Left ventricle myocardium inferior (tissue), 1 donor: Measurements from ENCODE around the gene ADPGK. TPM values are rescaled to one million over a fixed set of nuclear protein-coding genes. Genes with fewer than 3 reads are reported as not detected.

Source experiments
- DNase-seq: peaks from one replicate; pipeline ENCODE4 v3.0.0-alpha.2; 2020
- H3K27ac ChIP-seq: fragments of 200-600 bp; replicated peaks from 2 replicates; pipeline ENCODE4 v1.8.0; 2021
- H3K27me3 ChIP-seq: fragments of 200-600 bp; 2 replicates; pipeline ENCODE4 v1.8.0; 2021; ENCODE audit warnings: low read depth
- H3K36me3 ChIP-seq: fragments of 200-600 bp; 2 replicates; pipeline ENCODE4 v1.8.0; 2021
- H3K4me1 ChIP-seq: fragments of 200-600 bp; 2 replicates; pipeline ENCODE4 v1.8.0; 2021
- H3K4me3 ChIP-seq: fragments of 200-600 bp; 2 replicates; pipeline ENCODE4 v1.8.0; 2021; ENCODE audit warnings: mild to moderate bottlenecking, moderate library complexity
- H3K9me3 ChIP-seq: fragments of 200-600 bp; replicated peaks from 2 replicates; pipeline ENCODE4 v1.8.0; 2021
- intact Hi-C: fragments of 100-400 bp; cut with micrococcal nuclease; formaldehyde crosslinking; loops from one replicate; pipeline ENCODE4 v1.11.0; 2022
- total RNA-seq: library from RNA; stranded (reverse); fragmentation: NEBNext Ultra II Directional; extraction: Animal tissue kit (Norgen Biotek cat#: 25700); gene quantifications from one replicate; pipeline ENCODE4 v1.2.1, GENCODE V29; 2021
- TF ChIP-seq, protein P1 (sequence below): fragments of 200-600 bp; IDR thresholded peaks from 2 replicates; pipeline ENCODE4 v1.8.0; 2021; ENCODE audit warnings: antibody characterized with exemption, mild to moderate bottlenecking, borderline replicate concordance
- donor health status: DM: no; HTN: yes; CAD: no; lungs with severe emphysema.

Gene ADPGK
- total RNA-seq, 1 donor from 2014 or later = 9.1 TPM

DNA sequence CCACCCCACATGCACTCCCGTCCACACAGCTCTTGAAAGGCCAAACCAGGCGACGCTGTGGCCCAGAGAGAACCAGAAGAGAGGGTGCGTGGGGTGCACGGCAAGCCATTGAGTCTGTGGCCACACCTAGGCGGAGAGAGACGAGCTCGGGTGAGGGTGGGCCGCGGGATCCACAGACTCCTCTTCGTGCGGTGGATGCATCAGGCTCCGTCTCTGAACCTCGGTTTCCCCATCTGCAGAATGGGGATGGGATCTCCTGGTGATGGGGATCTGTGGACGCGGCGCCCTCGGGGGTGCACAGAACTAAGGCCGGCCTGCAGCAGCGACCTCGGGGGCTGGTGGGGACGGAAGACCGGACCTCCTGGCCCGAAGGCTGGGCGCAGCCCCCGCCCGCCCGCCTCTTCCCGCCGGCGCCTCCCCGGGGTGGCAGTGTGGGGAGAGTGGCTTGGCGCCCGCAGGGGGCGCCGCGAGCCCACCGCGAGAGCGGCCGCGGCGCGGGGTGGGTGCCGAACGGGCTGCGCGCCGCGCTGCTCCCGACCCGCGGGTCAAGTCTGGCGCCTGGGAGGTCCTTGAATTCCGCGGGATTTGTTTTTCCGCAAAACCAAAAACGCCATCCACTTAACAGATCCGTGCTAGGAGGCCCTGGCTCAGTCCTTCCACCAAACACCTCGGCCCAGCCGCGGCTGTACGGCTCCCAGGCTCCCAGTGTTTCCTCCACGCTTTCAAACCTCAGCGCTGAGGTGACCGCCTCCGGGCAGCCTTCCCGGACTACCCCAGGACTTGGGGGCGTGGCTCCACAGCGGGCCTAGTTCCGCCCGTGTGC, 13.2 kb upstream of the ADPGK start:
- Histone ChIP-seq H3K9me3 (no peaks in the 10 kb centered on the region), H3K27me3 (peaks cover 85% of the 10 kb centered on the region), H3K36me3 (no peaks in the 10 kb centered on the region), H3K27ac (no peak overlapping the region), H3K4me3 (peak overlapping the region; percentile 66), H3K4me1 (peaks cover 13% of the 10 kb centered on the region)
- TF ChIP-seq, protein P1, sequence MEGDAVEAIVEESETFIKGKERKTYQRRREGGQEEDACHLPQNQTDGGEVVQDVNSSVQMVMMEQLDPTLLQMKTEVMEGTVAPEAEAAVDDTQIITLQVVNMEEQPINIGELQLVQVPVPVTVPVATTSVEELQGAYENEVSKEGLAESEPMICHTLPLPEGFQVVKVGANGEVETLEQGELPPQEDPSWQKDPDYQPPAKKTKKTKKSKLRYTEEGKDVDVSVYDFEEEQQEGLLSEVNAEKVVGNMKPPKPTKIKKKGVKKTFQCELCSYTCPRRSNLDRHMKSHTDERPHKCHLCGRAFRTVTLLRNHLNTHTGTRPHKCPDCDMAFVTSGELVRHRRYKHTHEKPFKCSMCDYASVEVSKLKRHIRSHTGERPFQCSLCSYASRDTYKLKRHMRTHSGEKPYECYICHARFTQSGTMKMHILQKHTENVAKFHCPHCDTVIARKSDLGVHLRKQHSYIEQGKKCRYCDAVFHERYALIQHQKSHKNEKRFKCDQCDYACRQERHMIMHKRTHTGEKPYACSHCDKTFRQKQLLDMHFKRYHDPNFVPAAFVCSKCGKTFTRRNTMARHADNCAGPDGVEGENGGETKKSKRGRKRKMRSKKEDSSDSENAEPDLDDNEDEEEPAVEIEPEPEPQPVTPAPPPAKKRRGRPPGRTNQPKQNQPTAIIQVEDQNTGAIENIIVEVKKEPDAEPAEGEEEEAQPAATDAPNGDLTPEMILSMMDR = peak; percentile 81
- intact Hi-C loops = no loop called here
- DNase-seq = peak; percentile 44

DNA sequence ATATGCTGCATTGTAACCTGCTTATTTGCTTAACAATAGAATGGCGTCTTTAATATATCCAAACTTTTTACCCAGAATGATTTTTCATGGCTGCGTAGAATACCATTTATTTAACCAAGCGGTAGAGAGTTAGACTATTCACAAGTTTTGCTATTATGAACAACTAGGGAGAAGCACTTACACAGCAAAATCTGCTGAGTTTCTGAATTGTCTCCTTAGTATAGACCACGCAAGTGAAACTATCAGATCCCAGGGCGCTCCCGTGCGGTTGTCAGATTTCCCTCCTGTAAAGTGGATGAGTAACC, 12.6 kb upstream of the ADPGK start:
- no peak overlapping the region for H3K27ac ChIP-seq
- TF ChIP-seq, protein P1 = no peak
- no peak for DNase-seq
- peaks cover 80% of the 10 kb centered on the region for H3K27me3 ChIP-seq
- peak overlapping the region; percentile 66 for H3K4me3 ChIP-seq
- no peaks in the 10 kb centered on the region for H3K36me3 ChIP-seq
- peaks cover 13% of the 10 kb centered on the region for H3K4me1 ChIP-seq
- intact Hi-C loops = no loop called here
- H3K9me3 ChIP-seq = no peaks in the 10 kb centered on the region

DNA sequence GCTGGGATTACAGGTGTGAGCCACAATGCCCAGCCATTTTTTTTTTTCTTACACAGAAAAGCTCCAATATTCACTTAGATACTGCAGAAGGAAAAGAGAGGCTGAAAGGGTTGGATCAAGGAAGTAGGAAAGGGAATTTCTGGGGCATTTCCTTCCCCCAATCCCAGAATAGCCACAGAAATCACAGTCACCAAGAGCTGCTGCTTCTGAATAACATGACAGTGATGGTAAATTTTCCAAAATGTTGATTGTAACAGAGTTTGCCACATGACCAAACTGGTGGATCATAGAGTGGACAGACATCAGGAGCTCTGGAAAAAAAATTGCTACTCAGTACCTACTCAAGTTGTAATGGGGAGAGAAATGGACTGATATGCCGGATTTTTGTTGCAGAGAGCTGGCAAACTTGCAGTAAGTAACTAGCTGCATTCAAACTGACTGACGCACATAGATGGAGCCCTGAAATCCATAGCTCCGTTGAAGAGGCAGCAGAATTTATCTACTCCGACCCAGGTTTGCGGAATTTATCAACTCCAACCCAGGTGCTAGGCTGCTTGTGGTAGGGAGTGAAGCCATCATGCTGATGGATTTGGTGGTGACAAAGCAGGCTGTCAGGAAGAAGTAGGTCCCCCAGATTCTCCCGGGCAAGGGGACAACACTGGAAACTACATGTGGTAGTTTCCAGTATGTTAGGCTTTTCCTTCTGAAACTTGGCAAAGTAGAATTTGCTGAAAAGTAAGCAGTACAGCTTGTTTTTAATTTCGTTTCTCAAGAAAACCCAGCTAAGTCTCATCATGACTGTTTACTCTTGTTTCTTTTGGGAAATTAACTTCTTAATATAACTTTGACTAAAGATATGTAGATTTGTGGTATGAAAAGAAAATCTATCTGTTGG, 10.5 kb upstream of the ADPGK start:
- no peaks in the 10 kb centered on the region for H3K9me3 ChIP-seq
- no peak overlapping the region for H3K4me3 ChIP-seq
- no peak for DNase-seq
- no peaks in the 10 kb centered on the region for H3K36me3 ChIP-seq
- H3K27me3 ChIP-seq = peaks cover 69% of the 10 kb centered on the region
- TF ChIP-seq, protein P1 = no peak
- peaks cover 13% of the 10 kb centered on the region for H3K4me1 ChIP-seq
- intact Hi-C loops = no loop called here
- H3K27ac ChIP-seq = no peak overlapping the region

- Histone ChIP-seq H3K4me3 (no peak overlapping the region), H3K4me1 (peaks cover 12% of the 10 kb centered on the region), H3K27me3 (peaks cover 58% of the 10 kb centered on the region), H3K27ac (no peak overlapping the region), H3K36me3 (no peaks in the 10 kb centered on the region), H3K9me3 (no peaks in the 10 kb centered on the region)
- DNase-seq = no peak
- TF ChIP-seq, protein P1 = no peak
- intact Hi-C loops = no loop called here
Observed at GRCh38 chr15:72792431-72792830, 8.9 kb upstream of the ADPGK start.

DNA sequence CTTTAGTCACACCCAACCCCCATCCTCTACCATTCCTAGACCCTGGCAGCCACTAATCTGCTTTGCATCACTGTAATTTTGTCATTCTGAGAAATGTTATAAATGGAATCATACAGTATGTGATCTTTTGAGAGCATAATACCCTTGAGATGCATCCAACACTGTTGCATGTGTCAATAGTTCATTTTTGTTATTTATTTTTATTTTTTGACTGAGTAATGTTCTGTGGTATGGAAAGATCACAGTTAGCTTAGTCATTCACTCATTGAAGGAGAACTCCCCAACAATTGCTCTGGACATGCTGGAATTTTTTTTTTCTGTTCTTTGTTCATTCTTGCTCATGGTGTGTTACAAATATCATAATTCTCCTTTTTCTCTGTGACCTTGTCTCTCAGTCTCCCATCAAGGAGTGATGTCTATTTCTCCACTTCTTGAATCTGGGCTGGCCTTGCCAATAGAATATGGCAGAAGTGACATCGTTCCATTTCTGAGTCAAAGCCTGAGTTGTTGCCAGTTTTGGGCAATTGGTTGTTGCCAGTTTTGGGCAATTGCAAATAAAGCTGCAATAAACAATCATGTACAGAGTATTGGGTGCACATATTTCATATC, 6.8 kb upstream of the ADPGK start:
- no peak overlapping the region for H3K4me3 ChIP-seq
- TF ChIP-seq, protein P1 = no peak
- intact Hi-C loops = no loop called here
- DNase-seq = no peak
- no peaks in the 10 kb centered on the region for H3K36me3 ChIP-seq
- H3K27ac ChIP-seq = no peak overlapping the region
- H3K27me3 ChIP-seq = peaks cover 38% of the 10 kb centered on the region
- no peaks in the 10 kb centered on the region for H3K9me3 ChIP-seq
- H3K4me1 ChIP-seq = no peaks in the 10 kb centered on the region
